HG03135 (cell line): Measurements from ENCODE around the gene TBX2.
"Not testable (repeated sequence)": the region's sequence is repeated elsewhere in the genome, so short reads cannot be mapped to it uniquely, and the experiment has no call there.

Experiments
- ATAC-seq: cut with Tn5 transposase; IDR thresholded peaks from one replicate; pipeline ENCODE4 v1.9.1; 2021; ENCODE audit warnings: mild to moderate bottlenecking, moderate library complexity; ENCODE audit not compliant: unreplicated experiment

TBX2 gene

DNA sequence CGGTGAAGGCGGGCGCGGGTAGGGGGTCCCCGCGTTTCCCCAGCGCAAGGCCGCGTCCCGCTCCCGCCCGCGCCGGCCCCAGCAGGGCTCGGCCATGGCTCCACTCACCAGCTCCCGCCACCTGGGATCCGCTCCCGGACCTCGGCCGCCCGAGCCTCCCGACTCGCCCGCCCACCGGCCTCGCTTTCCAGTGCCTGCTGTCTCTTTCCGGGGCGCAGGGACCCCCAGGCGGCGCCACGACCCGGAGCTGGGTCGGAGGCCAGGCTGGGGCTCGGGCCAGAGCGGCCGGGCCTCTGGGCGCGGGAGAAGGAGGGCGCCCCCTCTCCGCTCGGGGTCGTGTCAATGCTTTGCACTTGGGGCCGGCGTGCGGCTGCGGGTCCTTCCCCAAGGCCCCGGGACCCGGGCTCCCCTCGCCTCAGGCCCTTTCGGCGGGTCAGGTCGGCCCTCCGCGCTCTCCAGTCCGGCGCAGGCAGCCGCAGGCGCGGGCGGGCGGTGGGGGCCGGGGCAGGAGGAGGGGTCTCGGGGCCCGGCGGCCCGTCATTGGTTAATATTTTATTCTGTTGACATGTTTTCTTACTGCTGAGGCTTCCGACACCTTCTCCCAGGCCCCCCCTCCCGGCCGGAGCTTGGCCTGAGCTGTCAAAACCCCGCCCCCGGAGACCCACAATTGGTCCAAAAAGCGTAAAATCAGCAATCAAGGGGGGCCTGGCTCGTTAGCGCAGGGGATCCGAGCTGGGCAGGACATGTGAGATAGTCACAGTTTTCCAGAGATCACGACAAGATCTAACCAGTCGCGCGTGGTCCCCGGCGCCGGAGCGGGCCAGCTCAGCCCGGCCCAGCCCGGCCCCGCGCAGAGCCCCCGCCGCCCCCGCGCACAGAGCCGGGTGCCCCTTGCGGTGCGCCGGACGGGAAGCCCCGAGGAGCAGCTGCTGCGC is at the start of gene TBX2:
Gene TBX2, plus strand, starts transcription at position 713 of the 935 bp plus-strand sequence. CDS start 334 bp downstream, outside the sequence.
- ATAC-seq, result no peak

DNA sequence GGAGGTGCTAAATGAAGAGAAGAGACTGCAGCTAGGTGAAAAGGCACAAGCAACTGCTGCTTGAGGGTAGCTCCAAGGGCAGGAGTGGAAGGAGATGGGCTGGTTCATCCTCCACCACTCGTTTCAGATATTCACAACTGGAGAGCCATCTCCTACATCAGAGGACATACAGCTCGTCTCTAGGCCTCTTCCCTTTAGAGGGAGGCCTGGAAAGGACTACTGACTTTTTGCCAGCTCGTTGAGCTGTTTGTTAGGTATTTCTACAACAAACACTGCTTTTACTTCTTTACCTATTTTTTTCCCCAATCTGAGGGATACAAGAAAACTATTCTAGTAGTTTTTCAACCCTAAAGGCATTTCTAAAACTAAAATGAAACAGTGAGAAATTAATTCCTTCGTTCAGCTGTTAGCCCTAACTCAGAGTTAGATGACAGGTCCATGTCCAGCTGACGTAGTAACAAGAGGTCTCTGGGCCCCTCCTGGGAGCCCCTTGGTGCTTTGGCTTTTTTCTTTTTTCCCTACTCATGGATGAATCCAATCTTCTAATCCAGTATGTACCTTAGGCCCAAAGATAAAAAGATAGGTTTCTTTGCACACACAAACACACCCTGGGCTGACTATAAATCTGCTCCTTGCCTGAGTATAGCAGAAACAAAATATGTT is 47.8 kb upstream of the TBX2 start:
- ATAC-seq, result no peak

DNA sequence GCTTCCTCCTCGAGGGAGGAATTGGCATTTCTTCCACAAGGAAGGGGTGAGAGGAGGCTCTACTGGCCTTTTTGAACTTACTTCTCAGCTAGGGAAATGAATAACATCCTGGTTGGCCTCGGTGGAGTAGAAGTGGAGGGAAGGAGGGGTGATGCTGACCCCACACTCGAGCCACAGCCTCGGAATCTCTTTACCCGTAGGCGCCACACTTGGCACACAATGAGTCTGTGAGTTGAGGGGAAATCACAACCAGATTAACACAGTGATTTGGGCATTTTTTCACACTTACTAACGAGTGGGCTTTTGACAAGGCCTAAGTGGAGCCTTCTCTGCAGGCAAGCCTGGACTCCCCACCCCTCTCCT is 47.3 kb upstream of the TBX2 start:
- no peak for ATAC-seq

DNA sequence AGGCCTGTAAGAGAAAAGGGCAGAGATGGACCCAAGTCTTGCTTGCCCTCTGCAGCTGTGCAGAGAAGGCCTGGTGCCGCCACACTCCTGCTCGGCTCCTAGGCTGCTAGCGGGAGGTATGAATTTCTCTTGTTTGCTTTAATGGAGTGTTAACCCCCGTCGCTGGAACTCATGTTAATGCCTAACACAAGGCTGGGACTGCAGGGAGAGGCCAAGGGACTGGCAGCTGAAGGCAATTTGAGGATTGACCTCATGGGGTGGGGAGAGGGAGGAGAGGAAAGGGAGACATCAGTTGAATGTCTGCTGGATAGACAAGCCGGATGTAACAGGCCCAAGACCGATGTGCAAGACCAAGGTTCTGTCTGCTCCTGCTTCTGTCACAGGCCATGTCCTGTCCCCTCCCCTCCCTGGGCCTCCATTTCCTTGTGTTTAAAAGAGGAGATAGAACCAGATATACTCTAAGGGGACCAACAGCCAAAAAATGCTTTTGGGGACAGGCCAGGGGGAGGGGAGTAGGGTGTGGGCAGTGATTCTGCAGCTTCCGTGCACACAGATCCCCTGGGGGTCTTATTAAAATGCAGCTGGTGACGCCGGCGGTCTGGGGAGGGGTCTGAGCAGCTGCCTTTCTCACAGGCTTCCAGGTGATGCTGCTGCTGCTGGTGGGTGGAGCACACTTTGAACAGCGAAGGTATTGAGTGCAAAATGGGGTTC is 46.7 kb upstream of the TBX2 start:
- ATAC-seq, result no peak

DNA sequence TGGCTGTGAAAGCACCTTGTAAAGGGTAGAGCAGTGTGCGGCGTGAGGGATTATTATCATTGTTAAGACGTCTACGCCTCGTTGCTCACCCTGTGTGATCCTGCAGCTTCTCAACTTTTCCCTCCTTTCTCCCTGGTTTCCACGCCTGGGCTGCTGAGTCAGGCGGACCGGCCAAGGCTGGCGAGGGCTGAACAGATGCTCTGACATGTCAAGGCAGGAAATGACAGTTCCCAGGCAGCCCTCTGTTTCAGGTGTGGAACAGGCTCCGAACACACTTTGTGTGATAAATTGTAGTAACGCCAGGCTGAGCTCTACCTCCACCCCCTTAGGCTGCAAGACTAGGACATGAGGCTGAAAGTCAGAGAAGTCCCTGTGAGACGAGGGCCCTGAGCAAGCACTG is 46.0 kb upstream of the TBX2 start:
- ATAC-seq, result no peak

DNA sequence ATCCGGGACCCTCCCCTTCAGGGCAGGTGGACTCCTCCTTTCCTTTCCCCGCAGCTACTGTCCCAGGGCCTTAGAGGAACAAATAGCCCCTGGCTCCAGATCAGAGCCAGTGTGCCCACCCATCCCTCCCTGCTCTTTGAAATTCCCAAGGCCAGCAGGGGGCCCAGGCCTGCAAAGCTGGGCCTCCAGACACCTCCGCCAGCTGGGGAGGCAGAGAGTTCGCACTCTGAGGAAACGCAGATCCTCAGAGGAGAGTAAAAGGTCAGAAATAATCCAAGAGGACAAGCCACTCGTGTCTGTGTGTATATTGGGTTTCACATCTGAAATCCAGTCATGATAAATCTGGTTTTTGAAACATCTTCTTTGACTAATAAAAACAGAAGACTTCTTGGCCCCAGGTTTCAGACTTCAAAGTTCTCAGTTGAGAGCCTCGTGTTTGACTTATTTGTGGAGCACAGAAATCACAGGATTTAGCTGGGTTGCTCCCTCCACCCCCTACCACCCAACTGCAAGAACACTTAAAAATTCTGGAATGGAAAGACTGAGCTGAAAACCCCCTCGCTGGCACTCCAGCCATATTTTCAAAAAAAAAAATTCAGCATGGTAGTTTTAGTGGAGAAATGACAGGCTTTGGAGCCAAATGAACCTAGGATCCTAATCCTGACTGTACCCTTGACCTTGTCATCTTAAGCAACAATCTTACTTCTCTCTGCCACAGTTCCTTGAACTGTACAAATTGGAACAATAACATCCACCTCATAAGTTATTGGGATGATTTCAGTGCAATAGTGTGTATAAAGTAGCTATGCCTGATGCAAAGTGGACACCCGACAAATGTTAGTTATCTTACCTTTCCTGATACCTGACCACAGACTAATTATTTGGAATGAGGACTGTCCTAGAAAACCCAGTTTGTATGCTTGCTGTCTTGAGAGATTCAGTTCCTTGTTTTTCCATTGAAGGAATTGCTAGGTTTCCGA is 44.5 kb upstream of the TBX2 start:
- no peak for ATAC-seq

DNA sequence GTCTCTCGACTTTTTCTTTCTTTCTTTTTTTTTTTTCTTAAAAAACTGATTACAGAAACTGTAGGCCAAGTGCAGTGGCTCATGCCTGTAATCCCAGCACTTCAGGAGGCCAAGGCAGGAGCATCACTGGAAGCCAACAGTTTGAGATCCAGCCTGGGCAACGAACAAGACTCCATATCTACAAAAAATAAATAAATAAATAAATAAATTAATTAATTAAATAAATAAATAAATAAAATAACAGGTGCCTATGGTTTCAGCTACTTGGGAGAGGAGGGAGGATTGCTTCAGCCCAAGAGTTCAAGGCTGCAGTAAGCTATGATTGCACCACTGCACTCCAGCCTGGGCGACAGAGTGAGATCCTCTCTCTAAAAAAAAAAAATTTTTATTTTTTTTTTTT is 42.6 kb upstream of the TBX2 start:
- ATAC-seq, result not testable (repeated sequence)

DNA sequence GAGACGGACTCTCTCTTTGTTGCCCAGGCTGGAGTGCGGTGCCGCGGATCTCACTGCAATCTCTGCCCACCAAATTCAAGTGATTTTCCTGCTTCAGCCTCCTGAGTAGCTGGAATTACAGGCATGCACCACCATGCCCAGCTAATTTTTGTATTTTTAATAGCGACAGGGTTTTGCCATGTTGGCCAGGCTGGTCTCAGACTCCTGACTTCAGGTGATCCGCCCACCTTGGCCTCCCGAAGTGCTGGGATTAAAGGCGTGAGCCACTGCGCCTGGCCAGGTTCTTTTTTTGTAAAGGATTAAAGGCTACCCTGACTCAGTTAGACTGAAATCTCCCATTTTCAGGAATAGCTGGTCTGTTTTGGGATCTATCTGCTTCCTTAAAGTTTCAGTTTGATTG is 40.1 kb upstream of the TBX2 start:
- not testable (repeated sequence) for ATAC-seq

DNA sequence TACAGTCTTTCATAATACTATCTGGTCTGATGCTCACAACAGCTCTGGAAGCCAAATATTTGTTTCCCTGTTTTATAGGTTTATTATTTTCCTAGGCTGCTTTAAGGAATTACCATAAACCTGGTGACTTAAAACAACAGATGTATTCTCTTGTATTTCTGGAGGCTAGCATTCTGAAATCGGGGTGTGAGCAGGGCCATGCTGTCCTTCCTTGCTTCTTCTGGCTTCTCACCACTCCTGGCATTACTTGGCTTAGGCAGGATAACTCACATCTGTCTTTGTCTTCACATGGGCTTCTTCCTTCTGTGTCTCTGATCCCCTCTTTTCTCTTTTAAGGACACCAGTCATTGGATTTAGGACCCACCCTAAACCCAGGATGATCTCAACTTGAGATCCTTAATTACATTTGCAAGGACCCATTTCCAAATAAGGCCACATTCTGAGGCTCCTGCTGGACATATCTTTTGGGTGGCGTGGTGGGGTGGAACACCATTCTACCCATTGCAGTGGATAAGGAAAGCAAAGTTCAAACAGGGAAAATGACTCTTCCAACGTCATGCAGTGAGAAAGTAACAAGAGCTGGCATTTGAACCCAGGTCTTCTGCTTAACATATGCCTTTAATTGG is 39.2 kb upstream of the TBX2 start:
- ATAC-seq, result no peak

DNA sequence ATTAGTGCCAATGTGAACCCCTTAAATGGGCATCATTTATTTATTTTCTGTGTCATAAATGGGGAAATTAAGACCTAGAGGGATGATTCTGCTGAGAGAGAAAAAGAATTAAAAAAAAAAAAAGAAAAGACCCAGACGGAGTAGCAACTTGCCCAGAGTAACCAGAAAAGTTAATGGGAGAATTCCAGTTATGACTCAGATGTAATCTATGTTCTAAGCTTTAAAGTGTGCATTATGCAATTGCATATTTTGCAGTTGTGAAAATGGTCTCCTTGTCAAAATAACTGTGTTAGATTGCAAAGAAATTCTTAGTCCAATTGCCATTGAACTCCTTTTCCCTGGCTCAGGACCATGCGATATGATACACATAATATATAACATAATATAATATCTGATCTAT is 38.6 kb upstream of the TBX2 start:
- ATAC-seq, result no peak

DNA sequence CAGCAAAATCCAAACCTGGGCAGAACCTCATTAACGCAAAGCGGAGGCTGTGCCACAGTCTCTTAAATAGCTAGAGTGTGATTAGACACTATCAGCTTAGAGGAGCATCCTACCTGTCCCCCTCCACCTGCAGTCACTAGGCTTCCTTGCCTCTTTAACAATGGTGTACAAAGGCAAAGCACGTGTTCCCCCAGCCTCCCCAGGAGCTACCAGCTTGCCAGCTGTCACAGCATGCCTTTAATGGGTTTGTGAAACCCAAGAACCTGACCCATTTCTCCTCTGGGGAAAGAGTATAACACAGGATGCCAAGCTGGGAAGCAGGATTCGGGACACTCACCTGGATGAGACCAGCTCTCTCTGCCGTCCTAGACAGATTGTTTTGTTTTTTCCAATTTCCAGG is 37.2 kb upstream of the TBX2 start:
- ATAC-seq, result no peak

DNA sequence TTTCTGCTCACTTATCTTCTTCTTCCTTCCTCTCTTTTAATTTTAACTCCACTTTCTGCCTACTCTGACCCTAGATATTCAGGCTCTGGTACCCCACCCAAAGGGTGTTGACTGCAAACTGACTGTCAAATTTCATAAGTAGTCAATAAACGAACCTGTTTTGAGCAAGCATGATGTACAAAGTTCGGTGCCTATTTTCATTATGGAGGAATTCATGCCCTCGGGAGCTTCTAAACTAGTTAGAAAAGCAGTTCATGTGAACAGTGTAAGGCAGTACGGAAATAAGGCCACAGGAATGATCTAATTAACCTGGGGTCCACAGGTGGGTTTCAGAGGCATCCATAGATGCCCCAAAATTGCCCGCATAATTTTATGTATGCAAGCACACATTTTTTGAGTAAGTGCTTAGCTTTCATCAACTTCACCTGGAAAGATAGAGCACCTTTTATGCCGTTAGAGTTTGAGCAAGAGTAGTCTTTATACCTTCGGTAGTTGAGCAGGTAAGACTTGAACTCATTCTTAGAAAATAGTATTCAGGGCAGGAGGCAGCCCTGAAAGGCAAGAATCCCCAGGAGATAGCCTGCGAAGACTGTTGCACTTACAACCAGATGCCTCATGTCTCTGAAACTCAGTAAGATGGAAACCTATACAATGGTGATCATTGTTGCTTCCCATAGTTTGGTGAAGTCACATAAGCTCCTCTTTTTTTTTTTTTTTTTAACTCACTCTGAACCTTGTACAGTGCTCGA is 36.6 kb upstream of the TBX2 start:
- ATAC-seq, result no peak

DNA sequence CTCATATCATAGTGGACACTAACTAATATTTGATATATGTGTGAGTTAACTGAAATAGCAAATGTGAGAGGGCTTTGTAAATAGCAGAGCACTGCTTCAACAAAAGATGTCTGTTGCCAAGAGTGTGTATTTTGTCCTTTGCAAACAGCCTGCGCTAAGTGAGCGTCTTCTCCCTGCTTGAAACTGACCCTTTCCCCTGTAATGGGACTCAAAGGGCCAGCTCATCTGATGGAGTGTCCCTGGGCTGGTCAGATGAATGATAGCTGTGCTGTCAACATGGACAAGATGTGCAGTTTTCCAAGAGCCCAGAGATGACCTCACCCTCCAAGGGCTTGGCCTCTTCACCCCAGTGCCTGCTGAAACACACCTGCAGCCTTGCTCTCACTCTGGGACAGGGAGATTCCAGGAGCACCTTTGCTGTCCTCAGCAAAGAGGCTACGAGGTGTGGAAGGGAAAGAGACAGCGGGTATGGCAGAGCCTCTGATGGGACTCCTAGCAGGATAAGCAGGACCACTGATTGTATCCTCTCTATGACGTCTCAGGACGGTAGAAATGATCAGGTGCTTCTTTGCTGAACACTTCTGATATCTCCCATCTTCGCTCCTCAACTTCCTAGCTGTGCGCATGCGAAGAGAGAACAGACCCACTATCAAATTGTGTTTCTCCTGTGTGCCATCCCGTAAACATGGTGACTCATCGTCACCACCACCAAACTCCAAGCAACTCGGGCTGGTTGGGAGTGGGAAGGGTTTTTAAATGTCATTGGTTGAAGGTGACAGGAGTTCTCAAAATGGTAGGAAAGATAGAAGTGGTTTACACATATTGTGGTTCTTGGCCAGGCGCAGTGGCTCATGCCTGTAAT is 35.8 kb upstream of the TBX2 start:
- ATAC-seq, result no peak

DNA sequence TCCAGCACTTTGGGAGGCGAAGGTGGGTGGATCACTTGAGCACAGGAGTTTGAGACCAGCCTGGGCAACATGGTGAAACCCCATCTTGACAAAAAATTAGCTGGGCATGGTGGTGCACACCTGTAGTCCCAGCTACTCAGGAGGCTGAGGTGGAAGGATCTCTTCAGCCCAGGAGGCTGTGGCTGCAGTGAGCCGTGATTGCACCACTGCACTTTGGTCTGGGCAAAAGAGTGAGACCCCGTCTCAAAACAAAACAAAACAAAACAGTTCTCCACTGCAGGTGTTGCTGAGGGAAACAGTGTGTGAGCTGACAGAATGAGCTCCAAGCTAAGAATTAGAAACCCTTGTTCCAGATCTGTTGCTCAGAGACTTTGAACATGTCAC is 35.2 kb upstream of the TBX2 start:
- no peak for ATAC-seq

DNA sequence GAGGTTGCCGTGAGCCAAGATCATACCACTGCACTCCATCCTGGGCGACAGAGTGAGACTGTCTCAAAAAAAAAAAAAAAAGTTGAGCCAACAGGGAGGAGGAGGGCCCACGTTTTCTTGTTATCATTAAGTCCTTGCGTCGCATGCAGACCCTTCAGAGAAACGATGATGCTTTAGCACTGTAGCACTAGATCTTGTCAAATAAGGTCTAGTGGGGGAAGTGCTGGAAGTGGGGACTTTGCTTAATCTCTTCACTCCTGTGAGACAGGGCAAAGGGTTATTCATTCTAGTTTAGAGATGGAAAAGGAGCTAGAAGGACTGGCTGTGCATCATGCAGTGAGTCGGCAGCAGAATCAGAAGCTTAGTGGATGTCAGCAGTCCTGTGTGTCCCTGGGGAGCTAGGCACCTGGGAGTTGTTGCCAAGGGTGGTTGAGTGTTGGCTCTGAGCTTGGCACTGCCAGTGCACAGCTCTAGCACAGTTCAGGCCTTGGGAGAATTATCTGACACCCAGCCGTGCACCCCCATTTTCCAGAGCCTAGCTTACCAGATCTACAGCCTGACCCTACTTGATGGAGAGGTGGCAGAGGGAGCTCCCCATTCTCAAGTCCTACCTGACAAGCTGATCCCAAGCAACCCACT is 33.4 kb upstream of the TBX2 start:
- no peak for ATAC-seq

DNA sequence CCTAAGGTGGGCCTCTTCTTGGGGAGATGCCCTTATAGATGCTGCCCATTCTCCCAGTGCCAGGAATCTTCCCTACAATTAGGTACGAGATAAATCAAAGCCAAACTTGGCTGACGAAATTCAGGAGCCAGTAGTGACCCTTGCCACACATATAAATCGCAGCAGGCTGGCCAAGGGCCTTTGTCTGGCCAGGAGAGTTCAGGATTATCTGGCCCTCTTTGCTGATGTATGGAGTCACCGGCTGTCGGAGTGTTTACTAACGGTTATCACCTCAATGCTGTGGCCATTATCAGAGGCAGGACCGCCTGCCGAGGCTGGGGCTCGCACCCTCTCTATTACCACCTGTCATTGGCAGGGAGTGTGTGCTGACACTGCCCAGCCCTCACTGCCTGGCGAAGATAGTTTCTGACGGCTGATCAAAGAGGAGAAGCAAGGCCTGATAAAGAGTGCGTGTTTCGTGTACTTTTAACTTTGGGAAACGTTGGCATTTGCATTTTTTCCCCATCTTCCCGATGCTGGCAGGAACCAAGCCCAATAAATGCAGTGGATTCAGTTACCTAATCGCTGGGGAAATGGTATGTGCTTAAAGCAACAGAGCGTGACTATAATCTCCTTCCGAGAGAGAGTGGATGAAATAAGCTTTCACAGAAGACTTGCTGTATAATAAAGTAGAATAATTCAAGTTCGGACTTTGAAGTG is 32.8 kb upstream of the TBX2 start:
- no peak for ATAC-seq

DNA sequence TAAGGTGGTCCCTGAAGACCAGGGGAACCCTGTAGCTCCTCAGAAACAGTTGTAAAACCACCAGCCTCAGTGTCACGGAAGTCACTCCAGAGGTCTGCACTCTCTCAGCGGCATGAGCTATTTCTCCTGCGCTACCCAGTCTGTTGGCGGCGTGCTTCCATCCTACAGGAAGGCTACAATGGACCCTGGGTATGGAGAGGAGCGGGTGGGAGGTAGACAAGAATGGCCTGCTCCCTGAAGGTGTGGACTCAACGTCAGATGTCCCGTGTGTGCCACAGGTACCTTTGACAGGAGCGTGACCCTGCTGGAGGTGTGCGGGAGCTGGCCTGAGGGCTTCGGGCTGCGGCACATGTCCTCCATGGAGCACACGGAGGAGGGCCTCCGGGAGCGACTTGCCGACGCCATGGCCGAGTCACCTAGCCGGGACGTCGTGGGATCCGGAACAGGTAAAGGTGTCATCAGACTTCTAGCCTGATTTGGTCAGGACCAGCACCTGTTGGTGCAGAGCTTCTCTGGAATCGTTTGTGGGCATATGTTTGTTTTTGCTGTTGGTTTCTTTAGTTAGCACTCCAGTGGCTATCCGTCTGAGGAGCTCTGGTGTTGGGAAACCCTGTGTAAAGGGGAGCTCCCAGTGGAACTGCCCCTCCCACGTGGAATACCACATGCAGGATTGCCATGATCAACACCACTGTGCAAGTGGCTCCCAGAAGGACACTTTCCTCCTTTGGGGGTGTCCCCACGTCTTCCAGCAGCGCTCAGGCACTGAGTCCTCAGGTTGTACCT is 31.4 kb upstream of the TBX2 start:
- no peak for ATAC-seq
